GM18870 (cell line): ENCODE data around the gene NLRP3.
"Not testable (repeated sequence)": the region's sequence is repeated elsewhere in the genome, so short reads cannot be mapped to it uniquely, and the experiment has no call there.

Experiments used
- ATAC-seq: cut with Tn5 transposase; IDR thresholded peaks from one replicate; pipeline ENCODE4 v1.9.1; 2021; ENCODE audit warnings: moderate library complexity; ENCODE audit not compliant: unreplicated experiment

The NLRP3 gene

GRCh38 chr1:247390116-247390791, 25.7 kb upstream of the NLRP3 start:
- peak; percentile 99 for ATAC-seq

- no peak for ATAC-seq
These were observed 25.0 kb upstream of the NLRP3 start for GRCh38 chr1:247390996-247391395.

- ATAC-seq: no peak
These were observed 23.9 kb upstream of the NLRP3 start for GRCh38 chr1:247392088-247392487.

- not testable (repeated sequence) for ATAC-seq
These were observed 20.9 kb upstream of the NLRP3 start for GRCh38 chr1:247395075-247395474.

- ATAC-seq: no peak
These were observed 15.3 kb upstream of the NLRP3 start for GRCh38 chr1:247400685-247401084.

- ATAC-seq: no peak
These were observed 14.5 kb upstream of the NLRP3 start for GRCh38 chr1:247401310-247402119.

- ATAC-seq: no peak
These were observed 13.8 kb upstream of the NLRP3 start for GRCh38 chr1:247402120-247402675.

GRCh38 chr1:247406014-247406656, 9.8 kb upstream of the NLRP3 start:
- ATAC-seq: no peak

- peak; percentile 86 for ATAC-seq
These were observed 8.8 kb upstream of the NLRP3 start for GRCh38 chr1:247407180-247407616.

GRCh38 chr1:247408100-247408499, 7.9 kb upstream of the NLRP3 start:
- no peak for ATAC-seq

- ATAC-seq: peak; percentile 90
These were observed 6.0 kb upstream of the NLRP3 start for GRCh38 chr1:247409869-247410544.

GRCh38 chr1:247411621-247412327, 4.2 kb upstream of the NLRP3 start:
- ATAC-seq: no peak

- no peak for ATAC-seq
These were observed 1.9 kb downstream of the NLRP3 start for GRCh38 chr1:247417831-247418230.

GRCh38 chr1:247419336-247419735, 3.4 kb downstream of the NLRP3 start:
- ATAC-seq: no peak

GRCh38 chr1:247421074-247421473, 5.1 kb downstream of the NLRP3 start:
- ATAC-seq: no peak

- ATAC-seq: no peak
These were observed 13.5 kb downstream of the NLRP3 start for GRCh38 chr1:247429496-247429895.

GRCh38 chr1:247430434-247430833, 14.5 kb downstream of the NLRP3 start:
- peak; percentile 46 for ATAC-seq

GRCh38 chr1:247431643-247432042, 15.7 kb downstream of the NLRP3 start:
- ATAC-seq: no peak

GRCh38 chr1:247434005-247434404, 18.0 kb downstream of the NLRP3 start:
- ATAC-seq: no peak

- peak; percentile 31 for ATAC-seq
These were observed 19.2 kb downstream of the NLRP3 start for GRCh38 chr1:247435030-247435758.
